Body of pancreas (tissue), 4 donors: ENCODE results near the gene IFITM10. TPM values are rescaled to one million over a fixed set of nuclear protein-coding genes. Genes with fewer than 3 reads are reported as not detected.

Experiments used
- ATAC-seq: fragments of 150-250 bp; one replicate; pipeline ENCODE4 v1.9.1; 2016
- DNase-seq, 4 donors: peaks; one replicate each; pipeline ENCODE4 v3.0.0-alpha.2; 2019
- H3K27ac ChIP-seq, 4 donors: fragments of 200-600 bp; sonication (generic); 1 replicate in 3 of 4; 2 replicates in 1 of 4; pipeline versions ENCODE4 v1.5.1 to v1.6.1; 2016 to 2019; ENCODE audit warnings: mild to moderate bottlenecking in 1 of 4, mixed read lengths in 1 of 4, moderate library complexity in 1 of 4
- H3K27me3 ChIP-seq, 2 donors: fragments of 200-600 bp; sonication (generic); one replicate each; pipeline ENCODE4 v1.6.0; 2016; ENCODE audit warnings: mild to moderate bottlenecking in 1 of 2
- H3K36me3 ChIP-seq, 2 donors: fragments of 200-600 bp; sonication (generic); replicated peaks in 1 of 2; 2 replicates each; pipeline ENCODE4 v1.5.1; 2016; ENCODE audit warnings: low read depth in 2 of 2; ENCODE audit not compliant: insufficient read depth in 1 of 2
- H3K4me1 ChIP-seq: fragments of 200-600 bp; sonication (generic); one replicate; pipeline ENCODE4 v1.6.0; 2016
- H3K4me3 ChIP-seq, 2 donors: fragments of 200-600 bp; sonication (generic); 1 replicate in 1 of 2; 2 replicates in 1 of 2; pipeline ENCODE4 v1.5.1; 2016 to 2019
- H3K9me3 ChIP-seq, 3 donors: fragments of 200-600 bp; sonication (generic); 1 replicate in 2 of 3; 2 replicates in 1 of 3; pipeline ENCODE4 v1.5.1; 2016
- POLR2A ChIP-seq, 3 donors: fragments of 450-650 bp; IDR thresholded peaks; one replicate each; pipeline ENCODE4 v1.6.1; 2016; ENCODE audit warnings: antibody characterized with exemption in 3 of 3, mild to moderate bottlenecking in 2 of 3
- WGBS, 2 donors: methylation state at CpG; one replicate each; pipeline ENCODE4 v1.1.5; 2017; 5-methylcytosine and 5-hydroxymethylcytosine counted together
- intact Hi-C: fragments of 100-400 bp; cut with DNase I; formaldehyde crosslinking; loops from one replicate; pipeline ENCODE4 v1.15.1; 2023
- total RNA-seq, 2 donors: library from RNA; depleted of rRNA; stranded (reverse); fragments of >200 nt; gene quantifications; one replicate each; pipeline ENCODE4 v1.1.0, GENCODE V29; 2016
- TF ChIP-seq, protein P1 (sequence below), 7 experiments: fragments of 450-650 bp in 4 of 7; fragments of 200-600 bp in 3 of 7; sonication (generic) in 3 of 7; IDR thresholded peaks; one replicate each; pipeline ENCODE4 v1.5.1; 2016 to 2019; ENCODE audit warnings: antibody characterized with exemption in 7 of 7

The IFITM10 gene
- total RNA-seq, 2 donors from 2014 or later = 0.26 TPM; not detected in 1

- H3K9me3 ChIP-seq = peaks cover 0 to 6% (median 0%) of the 10 kb centered on the region in 3 donors
- intact Hi-C loops = no loop called here
- no peaks in the 10 kb centered on the region for H3K36me3 ChIP-seq
- TF ChIP-seq POLR2A (IDR thresholded peaks at IDR 0.05) = no peak
- TF ChIP-seq, protein P1, sequence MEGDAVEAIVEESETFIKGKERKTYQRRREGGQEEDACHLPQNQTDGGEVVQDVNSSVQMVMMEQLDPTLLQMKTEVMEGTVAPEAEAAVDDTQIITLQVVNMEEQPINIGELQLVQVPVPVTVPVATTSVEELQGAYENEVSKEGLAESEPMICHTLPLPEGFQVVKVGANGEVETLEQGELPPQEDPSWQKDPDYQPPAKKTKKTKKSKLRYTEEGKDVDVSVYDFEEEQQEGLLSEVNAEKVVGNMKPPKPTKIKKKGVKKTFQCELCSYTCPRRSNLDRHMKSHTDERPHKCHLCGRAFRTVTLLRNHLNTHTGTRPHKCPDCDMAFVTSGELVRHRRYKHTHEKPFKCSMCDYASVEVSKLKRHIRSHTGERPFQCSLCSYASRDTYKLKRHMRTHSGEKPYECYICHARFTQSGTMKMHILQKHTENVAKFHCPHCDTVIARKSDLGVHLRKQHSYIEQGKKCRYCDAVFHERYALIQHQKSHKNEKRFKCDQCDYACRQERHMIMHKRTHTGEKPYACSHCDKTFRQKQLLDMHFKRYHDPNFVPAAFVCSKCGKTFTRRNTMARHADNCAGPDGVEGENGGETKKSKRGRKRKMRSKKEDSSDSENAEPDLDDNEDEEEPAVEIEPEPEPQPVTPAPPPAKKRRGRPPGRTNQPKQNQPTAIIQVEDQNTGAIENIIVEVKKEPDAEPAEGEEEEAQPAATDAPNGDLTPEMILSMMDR (IDR thresholded peaks at IDR 0.05) = no peak
- no peak for DNase-seq
- H3K27ac ChIP-seq = no peak overlapping the region
- H3K4me3 ChIP-seq = no peak overlapping the region
- WGBS, 2 donors = 46 to 52% methylated on average over 5 of the region's 5 CpGs
- ATAC-seq = no peak
- no peaks in the 10 kb centered on the region for H3K27me3 ChIP-seq
- H3K4me1 ChIP-seq = no peaks in the 10 kb centered on the region
These were observed 18.8 kb downstream of the IFITM10 start for GRCh38 chr11:1731451-1732059.

GRCh38 chr11:1730059-1730629 is 20.3 kb downstream of the IFITM10 start:
- TF ChIP-seq, protein P1 (IDR thresholded peaks at IDR 0.05) = no peak
- no peak for TF ChIP-seq POLR2A (IDR thresholded peaks at IDR 0.05)
- intact Hi-C loops = no loop called here
- DNase-seq (no peak), ATAC-seq (no peak)
- Histone ChIP-seq H3K9me3 (no peaks in the 10 kb centered on the region), H3K4me3 (no peak overlapping the region), H3K36me3 (no peaks in the 10 kb centered on the region), H3K4me1 (no peaks in the 10 kb centered on the region), H3K27me3 (no peaks in the 10 kb centered on the region), H3K27ac (no peak overlapping the region)
- 44 to 60% methylated on average over 8 to 10 of the region's 11 CpGs for WGBS, 2 donors

DNA sequence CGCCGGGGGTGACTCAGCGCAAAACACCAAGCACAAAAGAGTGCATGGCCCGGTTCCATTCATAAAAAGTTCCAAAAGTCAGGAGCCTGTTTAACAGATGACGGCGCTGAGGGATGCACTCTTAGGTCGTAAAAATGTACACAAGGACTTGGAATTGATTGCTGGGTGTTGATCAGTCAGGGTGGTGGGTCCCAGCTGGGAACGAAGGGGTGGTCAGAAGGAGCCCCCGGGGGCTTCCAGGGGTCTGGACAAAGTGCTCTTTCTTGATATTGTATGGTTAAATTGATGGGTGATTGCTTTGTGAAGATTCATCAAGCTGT is 20.7 kb downstream of the IFITM10 start:
- ATAC-seq (no peak), DNase-seq (no peak)
- WGBS, 2 donors = 58 to 60% methylated on average over 9 of the region's 9 CpGs
- H3K36me3 ChIP-seq = no peaks in the 10 kb centered on the region
- intact Hi-C loops = no loop called here
- TF ChIP-seq POLR2A (IDR thresholded peaks at IDR 0.05) = no peak
- TF ChIP-seq, protein P1 (IDR thresholded peaks at IDR 0.05) = no peak
- H3K4me1 ChIP-seq = no peaks in the 10 kb centered on the region
- H3K27ac ChIP-seq = no peak overlapping the region
- H3K9me3 ChIP-seq = no peaks in the 10 kb centered on the region
- H3K4me3 ChIP-seq = no peak overlapping the region
- H3K27me3 ChIP-seq = no peaks in the 10 kb centered on the region

DNA sequence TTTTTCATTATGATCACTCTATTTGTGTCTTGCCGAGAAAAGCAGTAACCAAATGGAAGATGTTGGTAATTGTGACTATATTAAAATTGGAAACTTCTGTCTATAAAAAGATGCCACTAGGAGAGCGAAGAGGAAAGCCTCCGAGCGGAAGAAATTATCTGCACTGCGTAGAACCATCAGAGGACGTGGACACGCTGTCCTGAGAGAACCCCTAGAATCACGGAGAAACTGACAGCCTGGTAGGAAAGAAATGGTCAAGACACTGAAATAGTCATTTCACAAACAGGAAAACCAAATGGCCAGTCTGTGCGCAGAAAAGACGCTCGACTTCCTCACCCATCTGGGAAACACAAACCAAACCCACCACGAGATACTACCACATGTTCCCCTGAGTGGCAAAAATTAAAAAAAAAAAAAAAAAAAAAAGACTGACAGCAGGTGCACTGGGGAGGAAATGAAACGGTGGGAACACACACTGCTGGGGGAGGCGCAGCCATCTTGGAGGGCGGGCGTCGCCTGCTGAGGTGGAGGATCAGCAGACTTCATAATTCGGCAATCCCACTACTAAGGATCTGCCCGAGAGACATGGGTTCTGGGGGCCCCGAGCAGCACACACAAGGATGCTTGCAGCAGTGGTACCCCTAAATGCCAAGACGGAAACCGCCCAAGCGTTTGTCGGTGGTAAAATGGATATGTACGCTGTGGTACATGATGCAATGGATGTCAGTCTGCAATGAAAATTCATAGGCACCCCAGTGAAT is 21.3 kb downstream of the IFITM10 start:
- Histone ChIP-seq H3K4me1 (no peaks in the 10 kb centered on the region), H3K4me3 (no peak overlapping the region), H3K9me3 (no peaks in the 10 kb centered on the region), H3K27ac (no peak overlapping the region), H3K36me3 (no peaks in the 10 kb centered on the region), H3K27me3 (no peaks in the 10 kb centered on the region)
- DNase-seq = no peak
- intact Hi-C loops = no loop called here
- 60 to 71% methylated on average over 25 of the region's 25 CpGs for WGBS, 2 donors
- ATAC-seq = no peak
- TF ChIP-seq POLR2A (IDR thresholded peaks at IDR 0.05) = no peak
- TF ChIP-seq, protein P1 (IDR thresholded peaks at IDR 0.05) = no peak
